HCT116 (cell line): ENCODE data around the gene MARS1.

Experiments
- CEBPB ChIP-seq: IDR thresholded peaks from 2 replicates; pipeline ENCODE4 v1.6.1; 2012; ENCODE audit warnings: low read depth
- YY1 ChIP-seq: IDR thresholded peaks from 2 replicates; pipeline ENCODE4 v1.6.1; 2011; ENCODE audit warnings: low read length, low read depth, moderate library complexity, mild to moderate bottlenecking; ENCODE audit not compliant: insufficient replicate concordance; ENCODE audit errors: extremely low read depth
- ZFX ChIP-seq: fragments of 450-650 bp; IDR thresholded peaks from 2 replicates; pipeline ENCODE4 v1.6.1; 2017

DNA sequence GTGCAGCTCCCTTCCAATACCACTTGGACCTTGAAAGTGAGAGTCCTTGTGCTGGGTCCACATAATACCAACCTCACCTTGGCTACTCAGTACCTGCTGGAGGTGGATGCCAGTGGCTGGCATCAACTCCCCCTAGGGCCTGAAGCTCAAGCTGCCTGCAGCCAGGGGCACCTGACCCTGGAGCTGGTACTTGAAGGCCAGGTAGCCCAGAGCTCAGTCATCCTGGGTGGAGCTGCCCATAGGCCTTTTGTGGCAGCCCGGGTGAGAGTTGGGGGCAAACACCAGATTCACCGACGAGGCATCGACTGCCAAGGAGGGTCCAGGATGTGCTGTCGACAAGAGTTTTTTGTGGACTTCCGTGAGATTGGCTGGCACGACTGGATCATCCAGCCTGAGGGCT, 38.5 kb upstream of the MARS1 start:
- TF ChIP-seq CEBPB = no peak
- TF ChIP-seq ZFX = no peak
- TF ChIP-seq YY1 = no peak
